Karpas-422 (cell line): ENCODE data around the gene JMJD1C. TPM values are rescaled to one million over a fixed set of nuclear protein-coding genes. Genes with fewer than 3 reads are reported as not detected.
"Not testable (repeated sequence)": the region's sequence is repeated elsewhere in the genome, so short reads cannot be mapped to it uniquely, and the experiment has no call there.

ENCODE experiments used
- DNase-seq: peaks from one replicate; pipeline ENCODE4 v3.0.0-alpha.2; 2015
- H2AFZ ChIP-seq: fragments of 200-600 bp; sonication (generic); 2 replicates; pipeline ENCODE4 v1.6.1; 2014; ENCODE audit warnings: antibody characterized with exemption, low read length, mixed read lengths
- H3K27ac ChIP-seq: fragments of 200-600 bp; sonication (generic); 2 replicates; pipeline ENCODE4 v1.5.1; 2014; ENCODE audit warnings: mild to moderate bottlenecking, low read length, moderate library complexity
- H3K27me3 ChIP-seq: fragments of 200-600 bp; sonication (generic); 2 replicates; pipeline ENCODE4 v1.6.1; 2014; ENCODE audit warnings: low read length, mixed read lengths
- H3K36me3 ChIP-seq: fragments of 200-600 bp; sonication (generic); 2 replicates; pipeline ENCODE4 v1.6.1; 2014; ENCODE audit warnings: low read length, mixed read lengths; ENCODE audit not compliant: insufficient read depth
- H3K4me1 ChIP-seq: fragments of 200-600 bp; sonication (generic); 2 replicates; pipeline ENCODE4 v1.6.1; 2014; ENCODE audit warnings: mild to moderate bottlenecking, low read length, mixed read lengths
- H3K4me2 ChIP-seq: fragments of 200-600 bp; sonication (generic); 2 replicates; pipeline ENCODE4 v1.6.1; 2014; ENCODE audit warnings: low read length, low read depth, mild to moderate bottlenecking; ENCODE audit not compliant: poor library complexity, severe bottlenecking
- H3K4me3 ChIP-seq: fragments of 200-600 bp; sonication (generic); 2 replicates; pipeline ENCODE4 v1.5.1; 2014; ENCODE audit warnings: mild to moderate bottlenecking, antibody characterized with exemption, low read length, mixed read lengths
- H3K79me2 ChIP-seq: fragments of 200-600 bp; sonication (generic); 2 replicates; pipeline ENCODE4 v1.6.1; 2014; ENCODE audit warnings: mild to moderate bottlenecking, low read length, mixed read lengths
- H3K9ac ChIP-seq: fragments of 200-600 bp; sonication (generic); 2 replicates; pipeline ENCODE4 v1.6.0; 2014; ENCODE audit warnings: low read length
- H3K9me2 ChIP-seq: fragments of 200-600 bp; sonication (generic), shearing (Covaris generic); replicated peaks from 2 replicates; pipeline ENCODE4 v1.6.0; 2014; ENCODE audit warnings: mild to moderate bottlenecking, low read length, moderate library complexity; ENCODE audit not compliant: insufficient read depth
- H3K9me3 ChIP-seq: fragments of 300-700, 200-600 bp; sonication (generic); 2 replicates; pipeline ENCODE4 v1.6.1; 2014; ENCODE audit warnings: low read length, mixed read lengths
- H4K20me1 ChIP-seq: fragments of 200-600 bp; sonication (generic); 2 replicates; pipeline ENCODE4 v1.6.1; 2014; ENCODE audit warnings: mild to moderate bottlenecking, antibody characterized with exemption, low read length, low read depth; ENCODE audit not compliant: insufficient read depth
- total RNA-seq: library from RNA; depleted of rRNA; stranded (reverse); fragments of >200 nt; shearing (Covaris generic); gene quantifications from 2 replicates; pipeline ENCODE4 v1.2.3, GENCODE V29; 2014; ENCODE audit warnings: low replicate concordance

Gene JMJD1C
- total RNA-seq, 1 experiment from 2014 or later: 141 TPM

GRCh38 chr10:63352976-63353375 is 112.8 kb downstream of the JMJD1C start:
- no peaks in the 10 kb centered on the region for H3K79me2 ChIP-seq
- no peaks in the 10 kb centered on the region for H3K36me3 ChIP-seq
- H3K4me1 ChIP-seq: peaks cover 21% of the 10 kb centered on the region
- no peak for DNase-seq
- no peak overlapping the region for H3K27ac ChIP-seq
- H3K9me2 ChIP-seq: no peaks in the 10 kb centered on the region
- no peak overlapping the region for H3K4me2 ChIP-seq
- no peak overlapping the region for H3K4me3 ChIP-seq
- H2AFZ ChIP-seq: no peak overlapping the region
- H3K27me3 ChIP-seq: no peaks in the 10 kb centered on the region
- H3K9ac ChIP-seq: no peak overlapping the region
- no peaks in the 10 kb centered on the region for H3K9me3 ChIP-seq
- H4K20me1 ChIP-seq: no peaks in the 10 kb centered on the region

GRCh38 chr10:63348245-63348850 is 117.4 kb downstream of the JMJD1C start:
- Histone ChIP-seq H3K9ac (no peak overlapping the region), H3K27ac (no peak overlapping the region), H3K9me3 (no peaks in the 10 kb centered on the region), H4K20me1 (no peaks in the 10 kb centered on the region), H3K27me3 (no peaks in the 10 kb centered on the region), H3K36me3 (no peaks in the 10 kb centered on the region), H2AFZ (no peak overlapping the region), H3K4me3 (no peak overlapping the region), H3K4me2 (no peak overlapping the region), H3K9me2 (no peaks in the 10 kb centered on the region), H3K4me1 (no peaks in the 10 kb centered on the region), H3K79me2 (no peaks in the 10 kb centered on the region)
- DNase-seq: no peak

GRCh38 chr10:63346015-63346441 is 119.7 kb downstream of the JMJD1C start:
- Histone ChIP-seq H3K36me3 (no peaks in the 10 kb centered on the region), H3K27ac (no peak overlapping the region), H3K79me2 (no peaks in the 10 kb centered on the region), H2AFZ (no peak overlapping the region), H3K9me2 (no peaks in the 10 kb centered on the region), H3K4me2 (no peak overlapping the region), H3K9ac (no peak overlapping the region), H3K27me3 (no peaks in the 10 kb centered on the region), H3K4me1 (no peaks in the 10 kb centered on the region), H3K9me3 (no peaks in the 10 kb centered on the region), H4K20me1 (no peaks in the 10 kb centered on the region), H3K4me3 (no peak overlapping the region)
- DNase-seq: no peak

GRCh38 chr10:63344269-63344668 is 121.5 kb downstream of the JMJD1C start:
- no peaks in the 10 kb centered on the region for H3K9me2 ChIP-seq
- H3K9me3 ChIP-seq: no peaks in the 10 kb centered on the region
- H2AFZ ChIP-seq: no peak overlapping the region
- H3K27ac ChIP-seq: no peak overlapping the region
- no peaks in the 10 kb centered on the region for H3K4me1 ChIP-seq
- no peak overlapping the region for H3K4me3 ChIP-seq
- H4K20me1 ChIP-seq: no peaks in the 10 kb centered on the region
- no peaks in the 10 kb centered on the region for H3K79me2 ChIP-seq
- no peak overlapping the region for H3K9ac ChIP-seq
- no peaks in the 10 kb centered on the region for H3K27me3 ChIP-seq
- no peak overlapping the region for H3K4me2 ChIP-seq
- DNase-seq: no peak
- no peaks in the 10 kb centered on the region for H3K36me3 ChIP-seq

- no peak overlapping the region for H2AFZ ChIP-seq
- no peak for DNase-seq
- H3K9ac ChIP-seq: no peak overlapping the region
Measured at GRCh38 chr10:63343476-63343875, 122.3 kb downstream of the JMJD1C start.

GRCh38 chr10:63339640-63340039 is 126.1 kb downstream of the JMJD1C start:
- H3K9ac ChIP-seq, H2AFZ ChIP-seq, DNase-seq, H3K9me2 ChIP-seq, H3K79me2 ChIP-seq, H4K20me1 ChIP-seq, H3K9me3 ChIP-seq, H3K27ac ChIP-seq, H3K36me3 ChIP-seq, H3K4me2 ChIP-seq, H3K4me3 ChIP-seq, H3K4me1 ChIP-seq, H3K27me3 ChIP-seq: not testable (repeated sequence)

More at GRCh38 chr10:63343476-63343875, 122.3 kb downstream of the JMJD1C start:
- Histone ChIP-seq H3K4me3 (no peak overlapping the region), H3K36me3 (no peaks in the 10 kb centered on the region), H3K27ac (no peak overlapping the region), H3K4me2 (no peak overlapping the region), H3K79me2 (no peaks in the 10 kb centered on the region), H4K20me1 (no peaks in the 10 kb centered on the region), H3K9me3 (no peaks in the 10 kb centered on the region), H3K9me2 (no peaks in the 10 kb centered on the region), H3K27me3 (no peaks in the 10 kb centered on the region), H3K4me1 (no peaks in the 10 kb centered on the region)

GRCh38 chr10:63337455-63338251 is 128.1 kb downstream of the JMJD1C start:
- no peak overlapping the region for H2AFZ ChIP-seq

GRCh38 chr10:63331586-63331985 is 134.2 kb downstream of the JMJD1C start:
- no peaks in the 10 kb centered on the region for H3K36me3 ChIP-seq
- 0 out of 2 replicates have a peak, but pooled peaks cover 4% of the 10 kb centered on the region for H4K20me1 ChIP-seq
- no peaks in the 10 kb centered on the region for H3K79me2 ChIP-seq
- H3K9ac ChIP-seq: no peak overlapping the region
- no peaks in the 10 kb centered on the region for H3K27me3 ChIP-seq
- no peak overlapping the region for H3K4me2 ChIP-seq
- H3K9me2 ChIP-seq: no peaks in the 10 kb centered on the region
- H3K27ac ChIP-seq: no peak overlapping the region
- H3K4me3 ChIP-seq: no peak overlapping the region
- no peak for DNase-seq
- H2AFZ ChIP-seq: no peak overlapping the region
- H3K9me3 ChIP-seq: no peaks in the 10 kb centered on the region
- H3K4me1 ChIP-seq: no peaks in the 10 kb centered on the region

More at GRCh38 chr10:63337455-63338251, 128.1 kb downstream of the JMJD1C start:
- H3K4me3 ChIP-seq: no peak overlapping the region
- H3K9me3 ChIP-seq: no peaks in the 10 kb centered on the region
- H3K79me2 ChIP-seq: no peaks in the 10 kb centered on the region
- no peaks in the 10 kb centered on the region for H3K4me1 ChIP-seq
- H3K9ac ChIP-seq: no peak overlapping the region
- H3K27me3 ChIP-seq: no peaks in the 10 kb centered on the region
- no peak overlapping the region for H3K27ac ChIP-seq
- H3K36me3 ChIP-seq: no peaks in the 10 kb centered on the region
- H3K9me2 ChIP-seq: no peaks in the 10 kb centered on the region
- H4K20me1 ChIP-seq: 0 out of 2 replicates have a peak, but pooled peaks cover 4% of the 10 kb centered on the region
- no peak for DNase-seq
- no peak overlapping the region for H3K4me2 ChIP-seq
